ENCODE data around the gene SORCS3. TPM values are rescaled to one million over a fixed set of nuclear protein-coding genes. Genes with fewer than 3 reads are reported as not detected.

SORCS3 gene
- total RNA-seq, 1 donor from 2014 or later, result 2.0 TPM

- H3K36me3 Mint-ChIP-seq (ENCODE audit: unreplicated experiment), result no peaks in the 10 kb centered on the region
- H3K4me1 Mint-ChIP-seq (ENCODE audit: low read depth, unreplicated experiment), result no peaks in the 10 kb centered on the region
- H3K27ac Mint-ChIP-seq (ENCODE audit: unreplicated experiment), result no peak overlapping the region
- H3K27me3 Mint-ChIP-seq (ENCODE audit: unreplicated experiment), result no peaks in the 10 kb centered on the region
- DNase-seq, result no peak
- TF ChIP-seq CTCF (IDR thresholded peaks at IDR 0.05; ENCODE audit: partially characterized antibody, unreplicated experiment), result no peak
- no peak overlapping the region for H3K4me3 Mint-ChIP-seq (ENCODE audit: unreplicated experiment)
- H3K9me3 Mint-ChIP-seq (ENCODE audit: unreplicated experiment), result no peaks in the 10 kb centered on the region
These were observed 240.7 kb downstream of the SORCS3 start for GRCh38 chr10:104881740-104882139.

GRCh38 chr10:104892879-104893617 lies 252.0 kb downstream of the SORCS3 start:
- no peak for DNase-seq
- Mint-ChIP-seq H3K27me3 (ENCODE audit: unreplicated experiment) (peaks cover 1% of the 10 kb centered on the region), H3K27ac (ENCODE audit: unreplicated experiment) (no peak overlapping the region), H3K36me3 (ENCODE audit: unreplicated experiment) (no peaks in the 10 kb centered on the region), H3K9me3 (ENCODE audit: unreplicated experiment) (peaks cover 4% of the 10 kb centered on the region), H3K4me3 (ENCODE audit: unreplicated experiment) (no peak overlapping the region), H3K4me1 (ENCODE audit: low read depth, unreplicated experiment) (peaks cover 10% of the 10 kb centered on the region)
- no peak for TF ChIP-seq CTCF (IDR thresholded peaks at IDR 0.05; ENCODE audit: partially characterized antibody, unreplicated experiment)

- Mint-ChIP-seq H3K9me3 (ENCODE audit: unreplicated experiment) (peaks cover 4% of the 10 kb centered on the region), H3K4me1 (ENCODE audit: low read depth, unreplicated experiment) (peaks cover 10% of the 10 kb centered on the region), H3K27ac (ENCODE audit: unreplicated experiment) (no peak overlapping the region), H3K36me3 (ENCODE audit: unreplicated experiment) (no peaks in the 10 kb centered on the region), H3K27me3 (ENCODE audit: unreplicated experiment) (peaks cover 1% of the 10 kb centered on the region), H3K4me3 (ENCODE audit: unreplicated experiment) (no peak overlapping the region)
- DNase-seq, result no peak
- no peak for TF ChIP-seq CTCF (IDR thresholded peaks at IDR 0.05; ENCODE audit: partially characterized antibody, unreplicated experiment)
These were observed 252.6 kb downstream of the SORCS3 start for GRCh38 chr10:104893701-104894100.

GRCh38 chr10:104894681-104895080 lies 253.6 kb downstream of the SORCS3 start:
- no peak overlapping the region for H3K27ac Mint-ChIP-seq (ENCODE audit: unreplicated experiment)
- peaks cover 4% of the 10 kb centered on the region for H3K9me3 Mint-ChIP-seq (ENCODE audit: unreplicated experiment)
- no peak overlapping the region for H3K4me3 Mint-ChIP-seq (ENCODE audit: unreplicated experiment)
- no peaks in the 10 kb centered on the region for H3K36me3 Mint-ChIP-seq (ENCODE audit: unreplicated experiment)
- H3K4me1 Mint-ChIP-seq (ENCODE audit: low read depth, unreplicated experiment), result peaks cover 10% of the 10 kb centered on the region
- no peak for TF ChIP-seq CTCF (IDR thresholded peaks at IDR 0.05; ENCODE audit: partially characterized antibody, unreplicated experiment)
- peaks cover 1% of the 10 kb centered on the region for H3K27me3 Mint-ChIP-seq (ENCODE audit: unreplicated experiment)
- no peak for DNase-seq

GRCh38 chr10:104895541-104895940 lies 254.5 kb downstream of the SORCS3 start:
- DNase-seq, result no peak
- peaks cover 10% of the 10 kb centered on the region for H3K4me1 Mint-ChIP-seq (ENCODE audit: low read depth, unreplicated experiment)
- no peak overlapping the region for H3K27ac Mint-ChIP-seq (ENCODE audit: unreplicated experiment)
- peaks cover 1% of the 10 kb centered on the region for H3K9me3 Mint-ChIP-seq (ENCODE audit: unreplicated experiment)
- H3K27me3 Mint-ChIP-seq (ENCODE audit: unreplicated experiment), result peaks cover 1% of the 10 kb centered on the region
- TF ChIP-seq CTCF (IDR thresholded peaks at IDR 0.05; ENCODE audit: partially characterized antibody, unreplicated experiment), result no peak
- H3K36me3 Mint-ChIP-seq (ENCODE audit: unreplicated experiment), result no peaks in the 10 kb centered on the region
- H3K4me3 Mint-ChIP-seq (ENCODE audit: unreplicated experiment), result no peak overlapping the region
